ENCODE data around the gene AK8. TPM values are rescaled to one million over a fixed set of nuclear protein-coding genes. Genes with fewer than 3 reads are reported as not detected.

The AK8 gene
- total and polyA plus RNA-seq, 2 experiments from 2014 or later: 0.14 to 0.78 TPM

DNA sequence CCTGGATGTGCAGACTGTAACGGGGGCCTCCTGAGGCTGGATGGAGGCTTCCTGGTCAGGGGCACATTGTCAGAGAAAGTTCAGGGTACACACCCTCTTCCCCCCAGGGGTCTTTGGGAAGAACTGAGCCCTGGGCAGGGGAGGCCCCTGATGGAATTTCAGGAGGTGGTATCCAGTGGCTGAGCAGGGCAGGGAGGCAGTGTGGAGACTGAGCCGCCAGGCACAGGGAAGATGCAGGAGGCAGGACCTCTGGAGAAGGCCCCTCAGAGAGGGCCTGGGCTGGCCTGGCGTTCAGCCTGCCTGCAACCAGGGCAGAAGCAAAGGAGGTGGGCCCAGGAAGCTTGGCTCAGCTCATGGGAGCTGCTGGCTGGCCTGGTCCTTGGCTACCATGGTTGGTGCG, 154.3 kb downstream of the AK8 start (continued):
- no peak for TF ChIP-seq ZNF462 (CRISPR knock-in tag; IDR thresholded peaks at IDR 0.05)
- TF ChIP-seq ZNF114 (CRISPR knock-in tag; IDR thresholded peaks at IDR 0.05): no peak
- TF ChIP-seq POLR2AphosphoS5 (IDR thresholded peaks at IDR 0.05; ENCODE audit: low read depth): no peak
- TF ChIP-seq CREB1 (CRISPR knock-in tag; IDR thresholded peaks at IDR 0.05; ENCODE audit: low read depth): no peak
- TF ChIP-seq, protein P1, sequence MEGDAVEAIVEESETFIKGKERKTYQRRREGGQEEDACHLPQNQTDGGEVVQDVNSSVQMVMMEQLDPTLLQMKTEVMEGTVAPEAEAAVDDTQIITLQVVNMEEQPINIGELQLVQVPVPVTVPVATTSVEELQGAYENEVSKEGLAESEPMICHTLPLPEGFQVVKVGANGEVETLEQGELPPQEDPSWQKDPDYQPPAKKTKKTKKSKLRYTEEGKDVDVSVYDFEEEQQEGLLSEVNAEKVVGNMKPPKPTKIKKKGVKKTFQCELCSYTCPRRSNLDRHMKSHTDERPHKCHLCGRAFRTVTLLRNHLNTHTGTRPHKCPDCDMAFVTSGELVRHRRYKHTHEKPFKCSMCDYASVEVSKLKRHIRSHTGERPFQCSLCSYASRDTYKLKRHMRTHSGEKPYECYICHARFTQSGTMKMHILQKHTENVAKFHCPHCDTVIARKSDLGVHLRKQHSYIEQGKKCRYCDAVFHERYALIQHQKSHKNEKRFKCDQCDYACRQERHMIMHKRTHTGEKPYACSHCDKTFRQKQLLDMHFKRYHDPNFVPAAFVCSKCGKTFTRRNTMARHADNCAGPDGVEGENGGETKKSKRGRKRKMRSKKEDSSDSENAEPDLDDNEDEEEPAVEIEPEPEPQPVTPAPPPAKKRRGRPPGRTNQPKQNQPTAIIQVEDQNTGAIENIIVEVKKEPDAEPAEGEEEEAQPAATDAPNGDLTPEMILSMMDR (conservative IDR thresholded peaks at IDR 0.05; ENCODE audit: low read depth in 2 of 2): no peak
- TF ChIP-seq STAT1 (IDR thresholded peaks at IDR 0.05; ENCODE audit: unreplicated experiment): no peak
- TF ChIP-seq NANOG (IDR thresholded peaks at IDR 0.05; ENCODE audit: borderline replicate concordance): no peak

DNA sequence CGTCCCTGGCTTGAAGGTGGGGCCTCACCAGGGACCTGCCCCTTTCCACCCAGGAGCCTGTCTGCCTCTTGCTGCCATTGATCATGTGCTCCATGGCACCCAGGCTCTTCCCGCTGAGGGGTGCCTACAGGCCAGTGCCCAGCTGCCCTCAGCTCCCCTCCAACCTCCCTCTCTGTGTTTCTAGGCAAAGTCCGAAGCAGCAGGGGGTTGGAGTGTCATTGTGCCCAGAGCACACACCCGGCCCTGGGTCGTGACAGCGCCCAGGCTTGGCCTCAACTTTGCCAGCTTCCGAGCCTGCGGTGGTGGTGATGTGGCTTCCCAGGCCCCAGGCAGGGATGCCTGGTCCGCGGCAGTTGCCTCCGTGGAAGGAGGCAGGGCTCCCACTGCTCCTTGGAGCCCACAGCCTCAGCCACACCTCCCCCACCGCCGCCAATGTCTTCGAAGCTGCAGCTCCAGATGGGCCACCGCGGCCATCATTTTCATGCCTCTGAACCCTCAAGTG, 155.5 kb downstream of the AK8 start:
- Mint-ChIP-seq H3K27me3 (ENCODE audit: insufficient read depth, low read depth, poor library complexity) (peaks cover 12% of the 10 kb centered on the region), H3K9me3 (no peaks in the 10 kb centered on the region), H3K27ac (no peak overlapping the region), H3K4me1 (0 out of 3 replicates have a peak, but pooled peaks cover 3% of the 10 kb centered on the region), H3K4me3 (no peak overlapping the region), H3K36me3 (ENCODE audit: low read depth) (no peaks in the 10 kb centered on the region)
- Histone ChIP-seq H3K27me3 (ENCODE audit: insufficient read depth) (no peaks in the 10 kb centered on the region), H3K27ac (ENCODE audit: low read depth) (no peak overlapping the region), H3K9me2 (ENCODE audit: insufficient read depth) (no peaks in the 10 kb centered on the region), H4K20me1 (replicated peaks; ENCODE audit: insufficient read depth) (no peaks in the 10 kb centered on the region), H3K36me3 (ENCODE audit: insufficient read depth) (no peaks in the 10 kb centered on the region), H3K4me3 (no peak overlapping the region), H3K4me2 (no peak overlapping the region), H2AFZ (no peak overlapping the region), H3K4me1 (ENCODE audit: insufficient read depth) (no peaks in the 10 kb centered on the region), H3F3A (replicated peaks; ENCODE audit: low read depth) (no peaks in the 10 kb centered on the region), H3K79me2 (replicated peaks; ENCODE audit: insufficient read depth) (no peaks in the 10 kb centered on the region)
- ATAC-seq: no peak
- DNase-seq (ENCODE audit: low spot score): no peak
- no peak for TF ChIP-seq STAT1 (IDR thresholded peaks at IDR 0.05; ENCODE audit: unreplicated experiment)
- TF ChIP-seq NANOG (IDR thresholded peaks at IDR 0.05; ENCODE audit: borderline replicate concordance): no peak
- TF ChIP-seq EZH2 (IDR thresholded peaks at IDR 0.05; ENCODE audit: low read depth, unreplicated experiment): no peak
- TF ChIP-seq ZNF462 (CRISPR knock-in tag; IDR thresholded peaks at IDR 0.05): no peak

Measured in GM23338 (cell line).